ENCODE results near the gene PPP1R13L. TPM values are rescaled to one million over a fixed set of nuclear protein-coding genes. Genes with fewer than 3 reads are reported as not detected.
A peak's percentile ranks its signal among the peaks of the same experiment; 100 is the strongest.
"Not testable (repeated sequence)": the region's sequence is repeated elsewhere in the genome, so short reads cannot be mapped to it uniquely, and the experiment has no call there.

Gene PPP1R13L
- total RNA-seq, 1 experiment from 2014 or later = 27.5 TPM

GRCh38 chr19:45413497-45413896 is 8.6 kb upstream of the PPP1R13L start:
- CTCF ChIA-PET = interaction anchor here (0.9 to 1.7 kb wide), 5 partner anchors 10 to 65 kb away, joined by 3 to 6 read pairs (median 3); no protein-coding TSS in a partner anchor
- ATAC-seq (no peak), DNase-seq (ENCODE audit: low spot score) (no peak)
- peaks cover 41% of the 10 kb centered on the region for H3K36me3 Mint-ChIP-seq
- POLR2A ChIA-PET = no interaction called here
- H3K27me3 Mint-ChIP-seq (ENCODE audit: low read depth) = no peaks in the 10 kb centered on the region
- H3K9me3 Mint-ChIP-seq = no peaks in the 10 kb centered on the region
- TF ChIP-seq TP53 (CRISPR knock-in tag; IDR thresholded peaks at IDR 0.05) (no peak), CBFB (CRISPR knock-in tag; IDR thresholded peaks at IDR 0.05; ENCODE audit: low read depth) (no peak), ZNF512 (CRISPR knock-in tag; IDR thresholded peaks at IDR 0.05; ENCODE audit: borderline replicate concordance) (no peak)
- no peak overlapping the region for H3K4me3 Mint-ChIP-seq
- H3K27ac Mint-ChIP-seq = no peak overlapping the region
- H3K4me1 Mint-ChIP-seq = no peaks in the 10 kb centered on the region

GRCh38 chr19:45410330-45410729 is 5.5 kb upstream of the PPP1R13L start:
- H3K4me3 Mint-ChIP-seq; H3K27me3 Mint-ChIP-seq (ENCODE audit: low read depth); H3K27ac Mint-ChIP-seq; POLR2A ChIA-PET; H3K9me3 Mint-ChIP-seq; H3K4me1 Mint-ChIP-seq; DNase-seq (ENCODE audit: low spot score); CTCF ChIA-PET; ATAC-seq: not testable (repeated sequence)
- H3K36me3 Mint-ChIP-seq = peaks cover 35% of the 10 kb centered on the region

GRCh38 chr19:45409557-45409920 is 4.7 kb upstream of the PPP1R13L start:
- ATAC-seq (no peak), DNase-seq (ENCODE audit: low spot score) (no peak)
- peaks cover 34% of the 10 kb centered on the region for H3K36me3 Mint-ChIP-seq
- TF ChIP-seq CREM (CRISPR knock-in tag; IDR thresholded peaks at IDR 0.05) (no peak), E2F1 (CRISPR knock-in tag; IDR thresholded peaks at IDR 0.05) (no peak), ZNF121 (CRISPR knock-in tag; IDR thresholded peaks at IDR 0.05) (no peak), GABPB1 (CRISPR knock-in tag; IDR thresholded peaks at IDR 0.05) (no peak), CREB1 (CRISPR knock-in tag; IDR thresholded peaks at IDR 0.05) (no peak), AR (CRISPR knock-in tag; IDR thresholded peaks at IDR 0.05) (no peak), SMAD3 (CRISPR knock-in tag; IDR thresholded peaks at IDR 0.05; ENCODE audit: borderline replicate concordance) (no peak)
- POLR2A ChIA-PET = interaction anchor here (0.7 kb wide), 1 partner anchor 348 kb away, joined by 4 read pairs; no protein-coding TSS in a partner anchor
- H3K4me1 Mint-ChIP-seq = peaks cover 5% of the 10 kb centered on the region; the same call in 1 of the 2 replicates
- no peaks in the 10 kb centered on the region for H3K9me3 Mint-ChIP-seq
- H3K27me3 Mint-ChIP-seq (ENCODE audit: low read depth) = no peaks in the 10 kb centered on the region
- H3K4me3 Mint-ChIP-seq = no peak overlapping the region
- CTCF ChIA-PET = interaction anchor here (0.8 kb wide), 1 partner anchor 19 kb away, joined by 4 read pairs; no protein-coding TSS in a partner anchor
- no peak overlapping the region for H3K27ac Mint-ChIP-seq

- POLR2A ChIA-PET = interaction anchor here (0.7 kb wide), 1 partner anchor 349 kb away, joined by 4 read pairs; no protein-coding TSS in a partner anchor
- Mint-ChIP-seq H3K27me3 (ENCODE audit: low read depth) (no peaks in the 10 kb centered on the region; the same call in 1 of the 2 replicates), H3K27ac (peak overlapping the region; percentile 64; the same call in 1 of the 2 replicates), H3K36me3 (peaks cover 29% of the 10 kb centered on the region), H3K4me1 (peaks cover 6% of the 10 kb centered on the region), H3K9me3 (no peaks in the 10 kb centered on the region), H3K4me3 (no peak overlapping the region)
- no peak for ATAC-seq
- CTCF ChIA-PET = interaction anchor here (0.8 kb wide), 1 partner anchor 19 kb away, joined by 4 read pairs; no protein-coding TSS in a partner anchor
- DNase-seq (ENCODE audit: low spot score) = no peak
- TF ChIP-seq ZBTB43 (CRISPR knock-in tag; IDR thresholded peaks at IDR 0.05) (no peak), ZNF671 (CRISPR knock-in tag; IDR thresholded peaks at IDR 0.05) (no peak), FOXK1 (CRISPR knock-in tag; IDR thresholded peaks at IDR 0.05) (no peak), TCF7 (CRISPR knock-in tag; IDR thresholded peaks at IDR 0.05; ENCODE audit: low read depth) (no peak), ZNF425 (CRISPR knock-in tag; conservative IDR thresholded peaks at IDR 0.05) (no peak), FOXJ3 (CRISPR knock-in tag; IDR thresholded peaks at IDR 0.05; ENCODE audit: borderline replicate concordance) (no peak), MLX (CRISPR knock-in tag; IDR thresholded peaks at IDR 0.05) (no peak), KAT7 (CRISPR knock-in tag; IDR thresholded peaks at IDR 0.05; ENCODE audit: borderline replicate concordance) (no peak), NFYB (CRISPR knock-in tag; conservative IDR thresholded peaks at IDR 0.05; ENCODE audit: low read depth) (no peak)
Observed at GRCh38 chr19:45408830-45409556, 4.1 kb upstream of the PPP1R13L start.

All from WTC11 (cell line).